NCI-H748 treated with DMSO at 0.1 percent for 48 hours (cell line): ENCODE data around the gene RSAD1.

ENCODE experiments used
- DNase-seq: peaks from one replicate; lab custom pipeline; 2025; lab: John Stamatoyannopoulos, UW

The RSAD1 gene

GRCh38 chr17:50478391-50479381 lies at the start of gene RSAD1:
Gene RSAD1, plus strand, starts transcription at chr17:50478860. Its CDS starts 25 bp downstream, at chr17:50478885.
- peak; percentile 78 for DNase-seq

GRCh38 chr17:50429793-50430192 lies 48.9 kb upstream of the RSAD1 start:
- no peak for DNase-seq

DNA sequence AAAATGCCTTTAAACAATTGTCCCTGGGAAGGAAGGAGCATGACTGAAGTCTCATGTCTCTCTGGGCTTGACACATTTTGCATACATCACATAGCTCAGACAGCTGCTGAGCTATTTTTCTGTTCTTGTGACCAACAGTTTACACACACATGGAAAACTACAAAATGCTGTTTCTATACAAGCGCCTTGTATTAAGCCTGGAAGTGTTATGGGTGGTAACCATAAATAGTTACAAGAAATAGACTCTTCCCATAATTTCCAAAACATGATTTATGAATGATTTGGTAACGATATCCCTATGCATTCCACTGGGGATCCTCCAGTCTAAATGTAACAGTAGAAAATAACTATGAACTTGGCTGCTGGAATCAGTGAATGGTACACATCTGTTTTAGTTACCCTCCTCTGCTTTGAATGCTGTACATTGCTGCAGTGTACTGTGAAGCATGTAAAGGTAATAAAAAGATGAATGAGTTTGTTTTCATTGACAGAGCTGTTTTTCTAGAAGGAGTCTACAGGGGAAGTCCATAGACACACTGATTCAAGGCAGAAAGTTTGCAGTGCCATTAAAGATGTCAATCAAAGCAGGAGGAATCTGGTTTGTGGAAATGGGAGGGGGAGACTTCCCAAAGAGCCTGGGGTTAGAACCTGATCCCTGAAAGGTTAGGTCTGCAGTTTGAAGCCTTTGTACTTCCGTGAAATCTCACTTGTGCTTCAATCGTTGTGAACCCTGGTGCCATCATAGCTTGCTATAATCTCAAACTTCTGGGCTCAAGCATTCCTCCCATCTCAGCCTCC lies 47.6 kb upstream of the RSAD1 start:
- DNase-seq: no peak

- DNase-seq: no peak
Measured at GRCh38 chr17:50432125-50432762, 46.4 kb upstream of the RSAD1 start.

DNA sequence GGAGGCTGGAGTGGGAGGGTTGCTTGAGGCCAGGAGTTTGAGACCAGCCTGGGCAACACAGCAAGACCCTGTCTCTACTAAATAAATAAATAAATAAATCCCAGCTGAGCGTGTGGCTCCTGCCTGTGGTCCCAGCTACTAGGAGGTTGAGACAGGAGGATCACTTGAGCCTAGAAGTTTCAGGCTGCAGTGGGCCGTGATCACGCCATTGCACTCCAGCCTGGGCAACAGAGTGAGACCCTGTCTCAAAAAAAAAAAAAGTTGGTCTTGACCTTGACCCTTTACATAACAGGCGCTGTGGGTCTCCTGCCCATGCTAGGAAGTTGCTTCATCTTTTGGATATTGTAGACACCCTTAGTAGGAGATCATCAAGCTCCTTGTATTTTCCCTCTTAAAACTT lies 41.3 kb upstream of the RSAD1 start:
- no peak for DNase-seq

DNA sequence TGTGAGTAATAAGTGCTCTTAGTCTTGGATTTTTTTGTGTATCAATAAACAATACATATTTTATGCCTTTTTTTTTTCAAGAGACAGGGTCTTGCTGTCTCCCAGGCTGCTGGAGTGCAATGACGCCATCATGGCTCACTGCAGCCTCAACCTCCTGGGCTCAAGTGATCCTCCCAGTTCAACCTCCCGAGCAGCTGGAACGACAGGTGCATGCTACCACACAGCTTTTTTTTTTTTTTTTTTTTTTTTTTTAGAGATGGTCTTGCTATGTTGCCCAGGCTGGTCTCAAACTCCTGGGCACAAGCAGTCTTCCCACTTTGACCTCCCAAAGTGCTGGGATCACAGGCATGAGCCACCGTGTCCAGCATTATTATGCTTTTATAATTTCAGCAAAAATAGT lies 39.7 kb upstream of the RSAD1 start:
- no peak for DNase-seq

DNA sequence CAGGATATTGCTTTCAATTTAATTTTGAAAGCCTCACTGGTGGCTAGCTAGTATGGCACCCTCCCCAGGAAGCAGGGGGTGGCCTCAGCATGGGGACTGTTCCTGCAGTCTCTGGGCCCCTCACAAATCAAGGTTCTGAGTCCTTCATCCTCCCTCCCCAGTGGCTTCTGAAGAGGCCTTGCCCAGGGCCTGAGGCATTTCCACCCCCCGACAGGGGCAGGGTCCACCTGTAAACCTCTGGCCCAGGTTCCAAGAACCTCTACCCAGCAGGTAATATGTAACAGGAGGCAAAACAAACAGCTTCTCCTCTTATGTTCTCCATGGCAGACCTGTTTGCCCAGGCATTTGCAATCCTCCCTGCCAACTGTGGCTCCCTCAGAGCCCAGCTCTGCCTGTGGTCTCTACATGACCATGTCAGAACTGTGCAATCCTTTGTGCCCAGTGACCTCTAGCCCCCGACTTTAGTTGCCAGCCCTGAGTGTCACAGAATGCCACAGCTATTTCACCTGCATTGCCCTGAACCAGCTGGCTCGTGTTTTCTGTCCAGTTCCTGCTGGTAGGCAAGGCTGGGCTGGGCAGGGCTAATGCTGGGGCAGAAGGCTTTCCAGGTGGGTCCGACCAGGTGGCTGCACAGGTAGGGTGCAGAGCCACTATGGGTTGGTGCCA lies 38.4 kb upstream of the RSAD1 start:
- DNase-seq: no peak

DNA sequence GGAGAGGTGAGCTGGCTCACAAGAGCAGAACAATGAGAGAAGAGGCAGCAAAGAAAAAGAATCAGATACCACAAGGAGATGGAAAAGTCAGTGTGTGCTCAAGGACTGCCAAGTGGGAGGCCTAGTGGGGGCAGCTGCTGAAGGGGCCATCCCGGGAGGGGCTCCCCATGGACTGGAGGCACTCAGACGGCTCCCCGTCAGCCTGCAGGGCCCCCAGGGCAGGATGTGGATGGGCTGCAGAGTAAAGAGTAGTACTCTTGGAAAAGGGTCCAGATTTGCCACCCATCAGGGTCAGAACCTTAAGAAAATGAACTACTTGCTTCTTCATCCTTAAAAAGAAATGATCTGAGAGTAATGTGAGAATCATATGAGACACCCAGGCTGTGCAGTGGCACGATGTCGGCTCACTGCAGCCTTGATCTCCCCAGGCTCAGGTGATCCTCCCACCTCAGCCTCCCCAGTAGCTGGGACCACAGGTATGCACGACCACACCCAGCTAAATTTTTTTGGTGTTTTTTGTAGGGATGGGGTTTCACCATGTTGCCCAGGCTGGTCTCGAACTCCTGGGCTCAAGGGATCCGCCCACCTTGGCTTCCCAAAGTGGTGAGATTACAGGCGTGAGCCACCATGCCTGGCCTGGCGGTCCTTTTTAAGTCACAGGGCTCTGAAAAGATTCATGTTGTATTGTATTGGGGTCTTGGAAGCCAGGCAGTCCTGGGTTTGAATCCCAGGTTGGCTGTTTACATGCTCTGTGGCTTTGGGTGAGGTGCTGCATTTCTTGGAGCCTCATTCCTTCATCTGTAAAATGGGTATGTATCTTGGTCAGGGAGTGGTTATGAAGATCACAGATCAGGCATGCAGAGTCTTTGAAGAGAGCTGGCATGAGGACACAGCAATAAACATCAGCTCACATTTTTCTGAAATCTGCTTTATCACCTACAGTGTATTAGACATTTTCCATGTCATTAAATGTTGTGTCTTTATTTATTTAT lies 37.5 kb upstream of the RSAD1 start:
- DNase-seq: no peak

- DNase-seq: no peak
Measured at GRCh38 chr17:50443505-50443974, 35.1 kb upstream of the RSAD1 start.

DNA sequence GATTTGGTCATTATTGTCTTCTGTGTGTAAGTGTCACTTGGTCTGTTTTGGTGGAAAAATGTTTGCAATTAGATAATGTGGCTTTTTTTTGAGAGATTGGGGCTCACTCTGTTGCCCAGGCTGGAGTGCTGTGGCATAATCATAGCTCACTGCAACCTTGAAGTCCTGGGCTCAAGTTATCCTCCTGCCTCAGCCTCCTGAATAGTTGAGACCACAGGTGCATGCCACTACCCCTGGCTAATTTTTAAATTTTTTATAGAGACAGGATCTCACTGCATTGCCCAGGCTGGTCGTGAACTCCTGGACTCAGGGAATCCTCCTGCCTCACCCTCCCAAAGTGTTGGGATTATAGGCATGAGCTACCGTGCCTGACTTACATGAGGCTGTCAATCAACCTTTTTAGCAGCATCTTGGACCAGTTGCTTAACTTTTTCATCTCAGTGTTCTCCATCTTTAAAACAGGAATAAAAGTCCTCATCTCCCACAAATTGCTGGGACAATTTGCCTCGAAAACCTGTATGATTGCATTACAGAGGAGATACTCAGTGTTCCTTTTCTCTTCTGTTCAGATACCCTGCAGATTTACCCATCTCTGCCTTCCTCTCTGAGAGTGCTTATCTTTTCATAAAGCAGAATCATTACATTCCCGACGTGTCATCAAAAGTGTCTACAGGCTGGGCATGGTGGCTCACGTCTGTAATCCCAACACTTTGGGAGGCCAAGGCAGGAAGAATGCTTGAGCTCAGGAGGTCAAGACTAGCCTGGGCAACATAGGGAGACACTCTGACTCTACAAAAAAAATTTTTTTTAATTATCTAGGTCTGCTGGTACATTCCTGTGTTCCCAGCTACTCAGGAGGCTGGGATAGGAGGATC lies 33.6 kb upstream of the RSAD1 start:
- DNase-seq: no peak

GRCh38 chr17:50445730-50446325 lies 32.8 kb upstream of the RSAD1 start:
- DNase-seq: no peak

DNA sequence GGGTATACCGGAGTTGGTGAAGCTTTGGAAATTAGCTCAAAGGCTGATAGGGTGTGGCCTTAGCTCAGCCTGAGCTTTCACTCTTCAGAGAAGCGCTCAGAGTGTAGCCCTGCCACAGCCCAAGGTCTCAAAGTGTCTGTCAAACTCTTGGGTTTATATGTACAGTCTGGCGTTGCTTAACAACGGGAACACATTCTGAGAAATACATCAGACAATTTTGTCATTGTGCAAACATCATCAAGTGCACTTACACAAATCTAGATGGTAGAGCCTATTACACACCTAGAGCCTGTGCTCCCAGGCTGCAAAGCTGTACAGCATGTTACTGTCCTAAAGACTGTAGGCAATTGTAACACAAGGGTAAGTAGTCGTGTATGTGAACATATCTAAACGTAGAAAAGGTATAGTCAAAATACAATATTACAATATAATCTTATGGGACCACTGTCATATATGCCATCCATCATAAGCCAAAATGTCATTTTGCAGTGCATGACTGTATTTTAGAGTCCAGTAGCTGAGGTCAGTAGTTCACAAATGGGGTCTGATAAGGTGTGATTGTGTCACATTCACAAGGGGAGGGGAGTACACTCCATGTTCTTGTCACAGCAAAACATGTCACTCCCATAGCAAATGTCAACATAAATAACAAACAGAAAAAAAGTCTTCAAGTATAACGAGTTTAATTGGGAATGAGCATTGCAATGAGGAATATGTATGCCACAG lies 30.6 kb upstream of the RSAD1 start:
- peak; percentile 58 for DNase-seq

- DNase-seq: no peak
Measured at GRCh38 chr17:50448643-50449042, 30.0 kb upstream of the RSAD1 start.

- DNase-seq: no peak
Measured at GRCh38 chr17:50451943-50452629, 26.6 kb upstream of the RSAD1 start.

- DNase-seq: no peak
Measured at GRCh38 chr17:50452630-50453300, 25.9 kb upstream of the RSAD1 start.

- DNase-seq: no peak
Measured at GRCh38 chr17:50453901-50454300, 24.8 kb upstream of the RSAD1 start.

GRCh38 chr17:50457621-50458020 lies 21.0 kb upstream of the RSAD1 start:
- no peak for DNase-seq
